HG03432 (cell line): ENCODE measurements around the gene NDST4.
"Not testable (repeated sequence)": the region's sequence is repeated elsewhere in the genome, so short reads cannot be mapped to it uniquely, and the experiment has no call there.

Experiments
- ATAC-seq: cut with Tn5 transposase; IDR thresholded peaks from one replicate; pipeline ENCODE4 v1.9.1; 2021; ENCODE audit warnings: mild to moderate bottlenecking, moderate library complexity; ENCODE audit not compliant: unreplicated experiment

Gene NDST4

DNA sequence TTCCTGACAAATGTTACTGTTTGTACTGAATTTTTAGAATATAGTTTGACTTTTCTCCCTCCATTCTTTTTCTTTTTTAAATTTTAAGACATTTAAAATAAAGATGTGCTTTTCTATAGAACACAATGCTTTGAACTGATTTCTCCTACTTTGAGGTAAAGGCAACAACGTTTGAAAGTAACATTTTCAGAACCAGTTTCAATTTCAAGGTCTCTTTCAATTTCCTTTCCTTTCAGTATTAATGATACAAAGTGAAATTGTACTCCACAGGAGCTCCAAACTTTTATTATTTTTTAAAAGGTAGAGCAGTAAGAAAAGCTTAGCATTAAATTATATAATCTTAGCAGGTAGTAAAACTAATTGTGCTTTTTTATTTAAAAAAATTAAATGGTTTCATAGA is 54.9 kb downstream of the NDST4 start:
- ATAC-seq: peak; percentile 53

DNA sequence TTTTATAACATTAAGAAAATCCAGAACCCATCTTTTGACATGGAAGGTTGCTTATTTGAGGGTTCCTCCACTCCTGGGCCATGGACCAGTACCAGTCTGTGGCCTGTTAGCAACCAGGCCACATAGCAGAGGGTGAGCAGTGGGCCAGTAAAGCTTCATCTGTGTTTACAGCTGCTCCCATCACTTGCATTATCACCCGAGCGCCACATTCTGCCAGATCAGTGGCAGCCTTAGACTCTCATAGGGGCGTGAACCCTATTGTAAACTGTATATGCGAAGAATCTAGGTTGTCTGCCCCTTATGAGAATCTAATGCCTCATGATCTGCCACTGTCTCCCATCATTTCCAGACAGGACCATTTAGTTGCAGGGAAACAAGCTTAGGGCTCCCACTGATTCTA is 58.6 kb downstream of the NDST4 start:
- peak; percentile 78 for ATAC-seq

DNA sequence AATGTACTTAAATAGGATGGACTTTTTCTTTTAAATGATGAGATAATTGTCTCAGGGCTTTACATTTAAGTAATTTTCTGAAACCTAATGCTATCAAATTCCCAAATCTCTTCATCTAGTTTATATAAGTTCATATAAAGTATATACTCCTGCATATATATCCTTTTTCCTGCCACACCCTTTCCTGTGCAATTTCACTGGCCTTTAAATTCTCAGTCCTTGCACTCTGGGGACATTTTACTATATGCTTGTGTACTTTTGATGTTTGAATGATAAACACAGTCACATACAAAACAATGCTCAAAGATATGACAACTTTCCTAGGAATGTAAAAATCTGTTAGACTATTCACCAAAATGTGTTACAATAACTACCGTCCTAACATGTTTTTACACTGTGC is 60.1 kb downstream of the NDST4 start:
- no peak for ATAC-seq

DNA sequence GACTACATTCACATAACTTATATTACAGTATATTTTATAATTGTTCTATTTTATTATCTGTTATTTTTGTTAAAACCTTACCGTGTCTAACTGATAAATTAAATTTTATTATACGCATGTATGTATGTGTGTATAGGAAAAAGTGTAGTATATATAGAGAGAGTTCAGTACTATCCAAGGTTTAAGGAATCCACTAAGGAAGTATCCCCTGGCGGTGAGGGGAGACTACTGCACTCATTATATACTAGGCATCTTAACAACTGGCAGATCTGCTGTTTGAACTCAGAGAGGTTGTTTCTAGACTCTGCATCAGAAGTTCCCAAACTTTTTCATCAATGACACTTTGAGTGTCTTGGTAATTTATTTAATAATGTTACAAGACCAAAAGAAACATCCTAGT is 70.9 kb downstream of the NDST4 start:
- ATAC-seq: peak; percentile 71

DNA sequence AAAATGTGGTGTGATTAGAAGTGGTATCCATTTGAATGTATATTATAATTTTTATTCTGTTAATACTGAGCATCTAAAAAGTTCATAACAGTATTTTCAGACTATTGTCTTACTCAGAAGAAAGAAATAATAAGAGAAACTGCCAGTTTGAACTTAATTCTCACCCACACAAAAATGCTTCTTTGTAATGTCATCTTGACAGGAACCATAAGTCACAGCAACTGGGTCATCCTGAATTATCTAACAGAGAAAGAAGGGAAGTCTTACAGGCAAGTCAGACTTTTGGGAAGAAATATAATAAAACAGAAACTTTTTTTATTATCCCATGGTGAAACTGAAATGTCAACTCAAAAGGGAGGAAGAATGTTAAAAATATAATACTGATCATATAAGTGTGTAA is 83.1 kb downstream of the NDST4 start:
- no peak for ATAC-seq

DNA sequence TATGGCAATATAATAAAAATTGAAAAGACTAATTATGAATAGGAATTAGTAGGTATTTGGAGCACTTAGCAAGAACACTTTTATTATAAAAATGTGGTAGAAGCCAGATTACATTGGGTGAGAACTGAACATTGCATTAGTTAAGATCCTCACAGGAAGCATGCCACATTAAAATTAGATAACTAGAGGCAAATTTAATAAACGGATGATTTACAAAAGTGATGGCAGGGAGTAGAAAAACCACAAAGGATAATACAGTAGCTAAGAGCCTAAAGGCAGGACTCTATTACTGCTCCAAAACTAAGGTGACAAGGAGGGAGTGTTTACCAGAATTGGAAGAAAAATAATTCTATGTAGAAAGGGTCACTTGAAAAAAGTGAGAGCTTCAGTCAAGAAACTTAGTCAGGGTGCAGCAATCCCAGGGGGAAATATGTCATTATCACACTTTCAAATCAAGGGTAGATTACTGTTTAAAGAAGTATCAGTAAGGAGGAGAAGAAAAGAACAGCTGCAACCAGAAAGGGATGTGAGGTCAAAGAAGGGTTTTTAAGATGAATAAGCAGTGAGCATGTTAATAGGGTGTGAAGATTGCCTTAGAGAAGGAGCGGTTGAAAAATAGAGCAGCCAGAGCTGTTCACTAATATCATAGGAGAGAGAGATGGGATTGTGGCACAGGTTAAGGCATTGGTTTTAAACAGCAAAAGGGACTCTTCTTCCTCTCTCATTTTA is 84.6 kb downstream of the NDST4 start:
- ATAC-seq: no peak

DNA sequence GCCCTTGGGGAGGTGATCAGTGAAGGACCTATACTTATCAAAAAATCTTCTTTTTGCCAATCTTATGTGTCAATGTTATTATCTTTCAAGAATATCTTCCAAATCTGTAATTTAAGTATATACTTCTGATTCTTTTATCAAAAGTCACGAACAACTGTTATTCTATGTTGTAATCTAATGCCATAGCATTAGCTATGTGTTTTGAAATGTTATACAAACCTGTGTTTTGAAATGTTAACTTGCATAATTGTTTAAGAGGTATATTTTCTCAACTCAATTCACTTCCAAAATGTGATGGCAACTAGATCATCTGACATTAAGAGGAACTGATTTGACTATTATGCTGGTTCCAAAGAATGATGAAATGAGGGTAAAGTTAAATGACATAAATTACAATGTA is 113.5 kb downstream of the NDST4 start:
- no peak for ATAC-seq

DNA sequence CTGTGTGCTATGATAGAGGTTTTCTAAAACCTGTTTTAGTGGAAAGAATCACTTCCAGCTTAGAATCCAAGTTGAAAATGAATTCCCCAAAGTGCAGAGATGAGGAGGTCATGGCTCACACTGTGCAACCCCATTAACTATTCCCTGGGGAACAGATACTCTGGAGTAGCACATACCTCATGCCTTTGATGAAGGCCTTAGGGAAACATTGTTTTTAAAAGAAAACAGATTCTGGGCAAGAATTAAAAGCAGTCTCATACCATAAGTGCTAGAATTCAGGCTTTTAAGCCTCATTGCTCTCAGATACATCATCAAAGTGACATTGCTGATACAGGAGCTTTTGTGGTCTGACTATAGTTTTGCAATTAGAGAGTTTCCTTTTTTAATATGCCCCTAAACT is 115.1 kb downstream of the NDST4 start:
- no peak for ATAC-seq

DNA sequence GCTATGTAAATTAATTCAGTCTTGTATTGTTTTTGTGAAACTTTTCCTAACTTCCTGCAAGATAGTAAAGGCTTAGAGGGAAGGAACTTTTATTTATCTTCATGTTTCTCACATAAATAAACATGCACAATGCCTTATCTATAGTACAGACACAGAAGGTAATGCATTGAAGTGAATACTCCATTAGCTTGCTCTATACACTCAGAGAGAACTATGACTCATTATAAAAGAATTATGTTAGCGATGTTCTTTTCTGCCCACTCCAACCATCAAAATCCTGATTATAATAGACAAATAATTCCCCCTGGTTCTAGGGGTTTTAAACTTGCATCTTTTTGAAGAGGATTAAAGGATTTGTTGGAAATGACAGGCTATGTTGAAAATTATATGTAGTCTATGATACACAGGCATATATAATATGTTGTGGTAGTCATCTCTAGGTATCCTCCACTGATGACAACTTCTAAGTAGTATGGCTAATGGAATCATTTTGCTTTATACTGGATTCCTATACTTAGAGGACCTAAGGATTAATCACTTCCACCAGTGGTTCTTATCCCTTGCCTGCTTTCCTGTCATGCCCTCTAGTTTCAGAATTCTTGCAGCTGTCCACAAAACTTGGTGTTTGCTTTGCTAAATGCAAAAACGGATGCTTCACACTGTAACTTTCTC is 115.7 kb downstream of the NDST4 start:
- no peak for ATAC-seq

DNA sequence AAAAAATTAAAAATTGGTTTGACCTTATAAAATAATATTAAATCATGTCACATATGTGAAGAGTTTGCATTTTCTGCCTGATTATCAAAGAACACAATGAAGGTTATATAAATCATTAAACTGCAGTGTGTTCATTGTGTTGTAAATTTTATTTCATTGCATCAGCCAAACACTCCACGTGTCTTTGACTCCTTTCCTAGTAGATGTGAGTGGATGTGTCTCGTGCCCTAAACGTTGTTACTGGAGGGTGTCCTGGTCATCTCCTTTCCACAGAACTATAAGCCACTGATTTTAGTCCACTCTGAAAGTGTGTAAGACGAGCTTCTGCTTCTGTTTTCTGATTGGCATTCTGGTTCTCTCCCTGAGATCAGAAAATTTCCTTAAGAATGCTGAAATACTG is 127.3 kb downstream of the NDST4 start:
- ATAC-seq: no peak

DNA sequence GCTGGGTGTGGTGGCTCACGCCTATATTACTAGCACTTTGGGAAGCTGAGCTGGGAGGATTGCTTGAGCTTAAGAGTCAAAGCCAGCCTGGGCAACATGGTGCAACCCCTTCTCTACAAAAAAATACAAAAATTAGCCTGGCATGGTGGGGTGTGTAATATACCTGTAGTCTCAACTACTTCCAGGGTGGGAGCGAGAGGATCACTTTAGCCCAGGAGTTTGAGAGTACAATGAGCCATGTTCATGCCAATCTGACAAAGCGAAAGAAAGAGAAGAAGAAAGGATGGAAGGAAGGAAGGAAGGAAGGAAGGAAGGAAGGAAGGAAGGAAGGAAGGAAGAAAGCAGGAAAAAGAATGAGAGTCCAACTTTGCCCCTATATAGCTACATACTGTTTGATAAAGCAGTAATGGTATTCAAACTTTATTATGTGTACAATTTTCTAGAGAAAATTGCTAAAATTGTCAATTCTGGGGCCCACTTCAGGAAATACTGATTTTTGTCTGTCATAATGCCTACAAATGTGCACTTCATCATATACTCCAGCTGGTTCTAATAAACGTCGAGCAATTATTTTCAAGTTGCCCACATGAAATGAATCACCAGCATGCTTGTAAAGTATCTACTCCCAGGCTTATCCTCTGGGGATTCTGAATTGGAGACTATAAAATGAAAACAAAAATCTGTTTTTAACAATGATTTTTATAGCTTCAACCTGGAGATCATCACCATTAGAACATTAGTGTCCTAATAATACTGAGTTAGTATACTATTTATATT is 132.3 kb downstream of the NDST4 start:
- ATAC-seq: no peak

DNA sequence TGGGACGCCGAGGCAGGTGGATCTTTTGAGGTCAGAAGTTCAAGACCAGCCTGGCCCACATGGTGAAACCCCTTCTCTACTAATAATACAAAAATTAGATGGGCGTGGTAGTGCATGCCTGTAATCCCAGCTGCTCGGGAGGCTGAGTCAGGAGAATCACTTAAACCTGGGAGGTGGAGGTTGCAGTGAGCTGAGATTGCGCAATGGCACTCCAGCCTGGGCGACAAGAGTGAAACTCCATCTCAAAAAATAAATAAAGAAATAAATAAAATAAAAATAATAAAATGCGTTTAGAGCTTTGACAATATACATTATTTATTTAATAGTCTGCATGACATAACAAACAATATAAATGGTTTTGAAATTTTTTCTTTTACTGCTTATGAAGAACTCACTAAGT is 133.0 kb downstream of the NDST4 start:
- ATAC-seq: not testable (repeated sequence)

DNA sequence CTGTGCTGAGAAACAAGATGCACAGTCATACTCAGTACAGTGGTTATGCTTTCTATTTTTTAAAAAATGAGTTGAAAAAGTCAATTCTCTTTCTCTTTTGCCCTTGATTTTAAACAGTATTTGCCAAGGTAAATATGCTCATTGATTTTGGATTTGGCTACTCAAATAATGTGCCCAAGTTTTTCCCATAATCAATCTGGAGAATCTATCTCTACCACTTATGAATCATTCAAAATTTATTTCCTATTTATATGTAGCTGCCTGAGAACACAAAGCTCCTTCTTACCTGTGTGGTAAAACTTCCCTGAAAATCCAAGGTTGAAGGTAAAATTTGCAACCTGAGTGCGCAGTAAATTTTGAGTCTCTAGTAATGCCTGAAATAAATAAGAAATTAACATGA is 136.5 kb downstream of the NDST4 start:
- no peak for ATAC-seq

DNA sequence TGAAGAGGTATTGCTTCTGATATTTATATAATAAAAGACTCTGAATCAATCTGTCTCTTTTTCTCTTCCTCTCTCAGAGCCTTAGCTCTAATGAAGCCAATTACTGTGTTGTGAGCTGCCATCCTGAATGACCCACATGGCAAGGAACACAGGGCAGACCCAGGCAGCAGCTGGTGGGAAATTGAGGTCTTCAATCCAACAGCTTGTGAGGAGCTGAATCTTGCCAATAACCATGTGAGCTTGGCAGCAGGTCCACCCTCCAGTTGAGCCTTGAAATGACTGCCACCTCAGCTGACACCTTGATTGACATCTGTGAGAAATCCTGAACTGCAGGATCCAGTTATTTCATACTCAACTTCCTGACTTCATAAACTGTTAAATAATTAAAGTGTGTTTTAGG is 149.4 kb downstream of the NDST4 start:
- ATAC-seq: no peak

DNA sequence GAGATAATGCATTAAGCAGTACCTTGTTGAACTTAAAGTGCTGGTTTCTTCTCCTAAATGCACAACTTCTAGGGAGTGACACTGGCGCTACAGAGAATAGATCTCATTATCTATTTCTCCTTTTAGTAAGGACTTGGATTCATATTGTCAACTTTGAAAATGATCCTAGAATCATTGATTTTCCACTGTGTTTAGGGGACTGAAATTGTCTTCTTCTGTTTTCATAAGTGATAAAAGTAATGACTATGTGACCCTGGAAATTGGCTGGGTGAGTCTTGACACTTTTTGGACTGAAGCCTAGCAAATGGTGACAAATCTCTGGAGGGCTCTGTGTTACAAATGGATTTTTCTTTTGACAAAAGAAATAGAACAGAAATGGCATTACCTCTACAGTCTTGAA is 167.8 kb downstream of the NDST4 start:
- no peak for ATAC-seq

DNA sequence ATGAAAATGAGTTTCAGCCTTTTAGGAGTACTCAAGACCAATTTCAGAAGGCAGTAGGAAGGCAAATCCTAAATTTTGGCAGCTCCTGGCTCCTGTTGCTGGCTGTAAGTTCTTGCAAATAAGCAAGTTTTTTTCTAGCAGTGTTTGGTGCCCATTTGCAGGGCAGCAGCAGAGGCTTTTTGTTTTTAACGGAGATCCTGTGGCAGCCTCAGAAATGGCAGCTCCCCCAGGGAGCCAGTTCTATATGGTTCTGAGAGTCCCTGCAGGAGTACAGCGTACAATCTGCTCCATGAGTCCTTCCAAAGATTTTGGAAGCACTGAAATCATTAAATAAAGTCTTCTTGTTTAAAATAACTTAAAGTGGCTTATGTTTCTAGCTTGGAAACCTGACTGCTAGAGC is 171.9 kb downstream of the NDST4 start:
- ATAC-seq: no peak

DNA sequence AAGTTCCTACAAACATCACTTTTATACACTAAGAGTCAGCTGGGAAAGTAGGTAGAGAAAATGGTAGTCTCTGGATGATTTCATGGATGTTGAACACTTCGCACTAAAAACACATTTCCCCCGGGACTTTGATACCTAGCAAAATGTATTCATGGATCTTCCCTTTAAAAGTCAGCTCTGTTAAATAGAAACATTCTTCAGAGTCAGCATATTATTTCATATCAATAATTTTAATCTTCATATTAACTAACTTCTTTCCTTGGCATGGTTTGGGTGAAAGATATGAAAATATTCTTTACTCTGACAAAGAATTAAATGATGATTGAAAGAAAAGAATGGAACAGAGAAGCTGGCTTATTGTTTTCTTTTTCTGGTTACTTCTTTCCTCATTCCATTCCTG is 185.5 kb downstream of the NDST4 start:
- ATAC-seq: no peak

DNA sequence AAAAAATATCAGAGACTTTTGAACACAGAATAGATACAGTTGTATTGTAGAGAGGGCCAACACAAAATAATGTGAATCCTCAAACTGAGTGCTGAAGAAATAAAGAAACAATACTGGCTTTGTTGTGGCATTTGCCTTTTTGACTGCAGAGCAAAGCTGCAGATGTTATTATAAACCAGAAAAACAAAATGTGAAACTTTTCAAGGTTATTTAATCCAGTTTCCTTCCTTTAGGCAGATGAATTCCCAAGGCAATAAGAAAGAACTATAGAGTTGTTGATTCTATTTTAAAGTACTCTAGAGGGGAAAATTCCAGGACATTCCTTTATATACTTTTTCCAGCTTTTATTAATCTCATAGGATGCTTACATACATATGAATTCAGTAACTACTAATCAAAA is 186.8 kb downstream of the NDST4 start:
- ATAC-seq: no peak

DNA sequence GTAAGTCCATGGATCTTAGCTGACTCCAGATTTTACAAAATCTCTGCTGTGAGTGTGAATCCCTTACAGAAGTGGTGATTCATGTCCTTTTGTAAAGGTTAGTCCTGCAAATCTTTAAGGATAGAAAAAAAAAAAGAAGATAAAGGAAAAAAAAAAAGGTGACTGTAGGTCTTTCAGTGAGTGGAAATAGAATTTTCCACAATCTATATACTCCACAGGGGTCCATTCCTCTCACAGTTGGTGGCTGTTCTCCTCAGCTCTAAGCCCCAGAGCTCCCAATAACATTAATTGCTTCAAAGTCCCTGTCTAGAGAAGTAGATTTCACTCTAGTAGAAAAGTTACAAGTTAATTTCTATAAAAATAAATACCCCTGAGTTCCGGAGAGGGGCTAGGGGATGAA is 189.1 kb downstream of the NDST4 start:
- ATAC-seq: no peak

DNA sequence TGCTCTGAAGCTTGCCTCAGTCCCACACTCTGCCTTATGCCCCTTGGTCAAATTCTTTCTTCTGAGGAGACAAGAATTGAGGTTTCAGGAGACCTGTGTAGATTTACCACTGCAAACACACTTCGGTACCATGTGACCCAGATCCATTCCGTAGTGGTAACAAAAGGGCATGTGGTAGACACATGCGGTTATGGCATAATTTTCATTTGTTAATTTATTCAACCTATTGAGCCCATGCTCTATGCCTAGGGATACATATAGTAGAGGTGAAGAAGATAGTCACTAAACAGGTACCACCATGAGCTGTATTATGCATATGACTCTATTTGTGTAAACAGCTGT is 190.9 kb downstream of the NDST4 start:
- no peak for ATAC-seq

DNA sequence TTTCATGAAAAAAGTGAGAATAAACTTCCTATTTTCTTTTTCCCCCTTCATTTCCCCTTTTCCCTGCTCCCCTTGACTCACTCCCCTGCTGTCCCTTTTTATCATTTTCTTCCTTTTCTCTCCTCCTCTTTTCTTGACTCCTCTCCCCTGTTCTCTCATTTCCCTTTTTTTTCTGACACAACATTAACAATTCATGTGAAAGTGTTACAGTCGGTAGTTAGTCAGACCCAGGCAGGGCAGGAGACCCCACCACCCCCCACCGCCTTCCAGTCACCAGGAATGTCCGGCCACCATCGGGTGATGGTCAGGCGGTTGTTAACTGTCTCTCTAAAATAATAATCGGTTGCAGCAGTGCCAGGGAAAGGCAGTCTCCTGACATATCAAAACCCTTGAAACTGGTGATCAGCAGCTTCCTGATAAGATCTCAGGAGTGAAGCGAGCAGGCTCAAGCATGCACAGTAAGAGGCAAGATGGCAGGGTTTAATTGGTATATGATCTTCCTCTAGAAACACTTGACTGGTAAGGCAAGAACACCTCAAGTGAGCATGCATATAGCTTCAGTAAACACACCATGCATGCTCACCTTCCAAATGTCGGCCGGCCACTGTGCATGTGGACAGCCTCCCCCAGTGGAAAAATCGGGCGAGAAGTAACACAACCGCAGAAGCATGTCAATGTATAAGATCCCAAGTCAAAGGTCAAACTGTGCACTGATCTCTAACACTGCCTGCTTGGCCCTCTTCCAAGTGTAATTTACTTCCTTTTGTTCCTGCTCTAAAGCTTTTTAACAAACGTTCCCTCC is 191.4 kb downstream of the NDST4 start:
- no peak for ATAC-seq
